ENCODE data around the gene EBI3. TPM values are rescaled to one million over a fixed set of nuclear protein-coding genes. Genes with fewer than 3 reads are reported as not detected.

EBI3 gene
- total RNA-seq, 8 experiments from 2014 or later: 0.17 to 11.9 (median 0.83) TPM; not detected in 4

DNA sequence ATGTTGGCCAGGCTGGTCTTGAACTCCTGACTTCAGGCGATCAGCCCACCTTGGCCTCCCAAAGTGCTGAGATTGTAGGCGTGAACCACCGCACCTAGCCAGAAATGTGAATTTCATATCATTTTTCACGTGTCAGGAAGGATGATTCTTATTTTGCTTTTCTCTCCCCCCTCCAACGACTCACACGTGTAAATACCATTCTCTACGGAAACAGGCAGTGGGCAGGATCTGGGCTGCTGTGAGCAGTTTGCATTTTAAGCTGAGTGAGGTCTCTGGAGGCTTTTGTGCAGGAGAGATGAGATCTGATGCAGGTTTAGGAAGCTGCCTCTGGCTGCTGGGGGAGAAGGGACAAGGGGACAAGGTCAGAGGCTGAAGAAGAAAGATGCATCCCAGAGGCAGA is 35.0 kb upstream of the EBI3 start:
- Histone ChIP-seq H3K4me3 (no peak overlapping the region), H3K4me1 (replicated peaks in 1 of 2) (no peaks in the 10 kb centered on the region), H3K27ac (no peak overlapping the region)
- no peak for ATAC-seq (replicated peaks in 6 of 8)
- 0 to 80% (median 42%) methylated on average over 1 to 6 of the region's 7 CpGs; no CpG with 5 or more reads in 3 of the 10 experiments for WGBS, 10 experiments
- in situ Hi-C loops (cut with MboI; ENCODE audit: low pct_unique_long_range_greater_than_20kb in 2 of 9, low sequenced_read_pairs in 9 of 9, unreplicated experiment in 9 of 9): no loop called here

DNA sequence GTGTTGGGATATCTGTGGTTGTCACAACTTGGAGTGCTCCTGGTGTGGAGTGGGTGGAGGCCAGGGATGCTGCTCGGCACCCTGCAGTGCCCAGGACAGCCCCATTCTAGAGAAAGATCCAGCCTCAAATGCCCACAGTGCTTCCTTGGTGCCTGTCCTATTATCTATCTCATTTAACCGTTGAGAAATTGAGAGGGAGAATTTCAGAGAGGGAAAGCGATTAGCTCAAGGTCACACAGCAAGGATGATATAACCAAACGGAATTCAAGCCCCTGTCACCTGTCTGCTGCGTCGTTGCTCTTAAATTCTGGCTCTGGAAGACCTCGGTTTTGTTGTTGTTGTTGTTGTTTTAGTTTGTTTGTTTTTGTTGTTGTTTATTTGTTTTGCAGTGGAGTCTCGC is 33.3 kb upstream of the EBI3 start:
- WGBS, 10 experiments: 20 to 100% (median 58%) methylated on average over 1 to 6 of the region's 8 CpGs; no CpG with 5 or more reads in 3 of the 10 experiments
- H3K4me3 ChIP-seq: no peak overlapping the region
- no peaks in the 10 kb centered on the region for H3K4me1 ChIP-seq (replicated peaks in 1 of 2)
- ATAC-seq (replicated peaks in 6 of 8): no peak
- no peak overlapping the region for H3K27ac ChIP-seq
- in situ Hi-C loops (cut with MboI; ENCODE audit: low pct_unique_long_range_greater_than_20kb in 2 of 9, low sequenced_read_pairs in 9 of 9, unreplicated experiment in 9 of 9): no loop called here

DNA sequence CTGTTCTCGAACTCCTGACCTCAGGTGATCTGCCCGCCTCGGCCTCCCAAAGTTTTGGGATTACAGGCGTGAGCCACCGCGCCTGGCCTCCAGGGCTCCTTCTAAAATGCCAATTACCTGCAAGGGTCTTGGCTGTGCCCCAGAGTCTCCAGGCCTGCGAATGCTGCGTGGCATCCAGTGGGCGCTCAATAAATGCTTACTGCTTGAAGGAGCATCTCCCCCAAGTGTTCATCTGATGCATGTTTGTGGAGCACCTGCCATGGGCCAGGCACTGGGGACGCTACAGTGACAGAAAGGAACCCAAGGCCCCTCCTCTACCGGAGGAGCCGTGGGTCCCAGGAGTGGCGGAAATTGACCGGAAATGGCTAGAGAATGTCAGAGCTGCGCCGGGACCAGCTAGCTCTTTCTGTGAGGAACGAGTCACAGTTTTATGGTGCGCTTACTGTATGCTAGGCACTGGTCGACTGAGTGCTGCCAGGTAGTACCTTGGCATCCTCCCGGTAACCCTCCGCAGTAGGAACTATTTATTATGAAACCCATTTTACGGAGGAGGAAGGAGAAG is 32.7 kb upstream of the EBI3 start:
- Histone ChIP-seq H3K27ac (no peak overlapping the region), H3K4me3 (no peak overlapping the region), H3K4me1 (replicated peaks in 1 of 2) (no peaks in the 10 kb centered on the region)
- 67 to 100% (median 86%) methylated on average over 1 to 14 of the region's 22 CpGs; no CpG with 5 or more reads in 1 of the 10 experiments for WGBS, 10 experiments
- in situ Hi-C loops (cut with MboI; ENCODE audit: low pct_unique_long_range_greater_than_20kb in 2 of 9, low sequenced_read_pairs in 9 of 9, unreplicated experiment in 9 of 9): no loop called here
- ATAC-seq (replicated peaks in 6 of 8): no peak

DNA sequence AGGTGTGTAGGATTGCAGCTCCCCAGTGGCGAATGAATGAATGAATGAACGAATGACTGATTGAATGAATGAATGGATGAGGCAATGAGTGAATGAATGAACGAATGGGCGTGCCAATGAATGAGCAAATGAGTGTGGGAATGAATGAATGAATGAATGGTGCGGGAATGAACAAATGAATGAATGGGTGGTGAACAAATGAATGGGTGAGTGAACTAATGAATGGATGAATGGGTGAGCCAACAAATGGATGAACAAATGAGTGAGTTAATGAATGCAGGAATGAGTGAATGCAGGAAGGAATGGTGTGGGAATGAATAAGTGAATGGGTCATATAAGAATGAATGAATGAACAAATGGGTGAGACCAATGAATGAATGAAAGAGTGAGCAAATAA is 32.1 kb upstream of the EBI3 start:
- no peaks in the 10 kb centered on the region for H3K4me1 ChIP-seq (replicated peaks in 1 of 2)
- 39 to 86% (median 62%) methylated on average over 3 to 5 of the region's 5 CpGs for WGBS, 10 experiments
- in situ Hi-C loops (cut with MboI; ENCODE audit: low pct_unique_long_range_greater_than_20kb in 2 of 9, low sequenced_read_pairs in 9 of 9, unreplicated experiment in 9 of 9): no loop called here
- H3K27ac ChIP-seq: no peak overlapping the region
- H3K4me3 ChIP-seq: no peak overlapping the region
- no peak for ATAC-seq (replicated peaks in 6 of 8)

DNA sequence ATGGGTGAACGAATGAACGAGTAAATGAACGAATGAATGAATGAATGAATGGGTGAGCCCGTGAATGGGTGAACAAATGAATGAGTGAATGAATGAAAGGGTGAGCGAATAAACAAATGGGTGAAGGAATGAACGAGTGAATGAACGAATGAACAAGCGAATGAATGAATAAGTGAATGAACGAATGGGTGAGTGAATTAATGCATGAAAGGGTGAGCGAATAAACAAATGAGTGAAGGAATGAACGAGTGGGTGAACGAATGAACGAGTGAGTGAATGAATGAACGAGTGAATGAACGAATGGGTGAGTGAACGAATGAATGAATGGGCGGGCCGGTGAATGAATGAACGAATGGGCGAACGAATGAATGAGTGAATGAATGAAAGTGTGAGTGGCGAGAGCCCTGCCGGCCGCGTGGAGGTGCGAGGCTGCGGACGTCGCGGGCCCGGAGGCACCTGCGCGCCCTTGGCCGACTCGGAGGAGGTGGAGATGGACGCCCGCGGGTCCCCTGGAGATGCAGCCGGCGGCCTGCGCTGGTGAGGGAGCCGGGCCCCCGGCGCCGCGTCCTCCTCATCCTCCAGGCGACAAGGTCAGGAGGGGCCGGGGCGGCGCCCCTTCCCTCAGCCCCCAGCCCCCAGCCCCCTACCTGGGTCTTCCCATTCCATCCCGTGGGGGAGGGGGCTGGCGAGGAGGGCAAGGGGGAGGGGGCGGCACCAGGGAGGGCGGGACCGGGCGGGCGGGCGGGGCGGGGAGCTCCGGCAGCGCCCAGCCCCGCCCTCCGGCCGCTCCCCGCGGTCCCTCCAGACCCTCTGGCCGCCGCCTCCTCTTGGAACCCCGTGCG is 31.5 kb upstream of the EBI3 start:
- WGBS, 10 experiments: 22 to 48% (median 31%) methylated on average over 19 to 35 of the region's 70 CpGs
- peak in 6 of 8 experiments; percentile 30 to 73 (median 68) for ATAC-seq (replicated peaks in 6 of 8)
- no peaks in the 10 kb centered on the region for H3K4me1 ChIP-seq (replicated peaks in 1 of 2)
- in situ Hi-C loops (cut with MboI; ENCODE audit: low pct_unique_long_range_greater_than_20kb in 2 of 9, low sequenced_read_pairs in 9 of 9, unreplicated experiment in 9 of 9): no loop called here
- H3K4me3 ChIP-seq: peak overlapping the region; percentile 9 to 42 (median 18)
- no peak overlapping the region for H3K27ac ChIP-seq

DNA sequence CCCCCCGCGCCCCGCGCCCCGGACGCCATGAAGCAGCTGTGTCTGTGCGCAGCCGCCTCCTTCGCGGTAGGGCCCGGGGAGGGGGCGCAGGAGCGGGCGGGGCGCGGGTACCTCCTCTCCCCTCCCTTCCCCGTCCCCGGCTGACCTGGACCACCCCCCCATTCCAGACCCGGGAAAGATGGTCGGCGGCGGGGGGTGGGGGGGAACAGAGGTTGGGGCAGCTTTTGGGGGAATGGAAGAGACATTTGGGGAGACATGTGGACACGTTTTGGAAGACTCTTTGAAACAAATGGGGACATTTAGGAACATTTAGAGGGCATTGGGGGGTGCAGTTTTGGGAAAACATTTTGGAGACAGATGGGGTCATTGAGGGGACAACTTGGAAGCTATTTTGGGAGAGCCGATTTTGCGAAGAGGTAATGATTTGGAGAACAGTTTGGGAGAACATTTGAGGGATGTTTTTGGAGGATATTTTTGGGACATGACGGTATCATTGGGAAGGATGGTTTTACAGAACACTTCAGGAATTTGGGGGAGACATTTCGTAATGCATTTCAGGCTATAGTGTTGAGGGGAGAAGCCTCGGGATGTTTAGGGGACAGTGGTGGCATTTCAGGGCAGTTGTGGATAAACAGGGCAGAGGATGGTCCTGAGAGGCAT is 30.7 kb upstream of the EBI3 start:
- 0 to 75% (median 28%) methylated on average over 2 to 6 of the region's 28 CpGs; no CpG with 5 or more reads in 2 of the 10 experiments for WGBS, 10 experiments
- H3K27ac ChIP-seq: no peak overlapping the region
- H3K4me1 ChIP-seq (replicated peaks in 1 of 2): no peaks in the 10 kb centered on the region
- in situ Hi-C loops (cut with MboI; ENCODE audit: low pct_unique_long_range_greater_than_20kb in 2 of 9, low sequenced_read_pairs in 9 of 9, unreplicated experiment in 9 of 9): no loop called here
- peak overlapping the region; percentile 9 to 42 (median 18) for H3K4me3 ChIP-seq
- ATAC-seq (replicated peaks in 6 of 8): peak in 2 of 8 experiments; percentile 67 to 71

DNA sequence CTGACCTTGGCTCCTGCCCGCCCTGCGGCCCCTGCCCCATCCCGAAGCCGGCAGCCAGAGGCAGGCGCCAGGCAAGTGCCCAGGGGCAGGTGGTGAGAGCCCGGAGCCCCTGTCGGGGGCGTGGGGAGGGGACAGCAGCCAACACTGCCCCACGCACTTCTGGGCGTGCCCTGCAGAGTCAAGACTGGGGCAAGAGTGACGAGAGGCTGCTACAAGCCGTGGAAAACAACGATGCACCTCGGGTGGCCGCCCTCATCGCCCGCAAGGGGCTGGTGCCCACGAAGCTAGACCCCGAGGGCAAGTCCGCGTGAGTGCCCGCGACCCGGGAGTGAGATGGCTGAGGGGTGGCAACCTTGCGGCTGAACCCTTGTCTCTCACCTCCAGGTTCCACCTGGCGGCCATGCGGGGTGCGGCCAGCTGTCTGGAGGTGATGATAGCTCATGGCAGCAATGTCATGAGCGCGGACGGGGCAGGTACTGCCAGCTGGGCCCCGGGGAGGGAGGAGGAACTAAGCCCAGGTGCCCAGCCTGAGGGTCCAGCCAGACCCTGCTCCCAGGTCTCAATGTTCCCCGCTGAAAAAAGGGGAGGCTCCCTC is 29.5 kb upstream of the EBI3 start:
- in situ Hi-C loops (cut with MboI; ENCODE audit: low pct_unique_long_range_greater_than_20kb in 2 of 9, low sequenced_read_pairs in 9 of 9, unreplicated experiment in 9 of 9): loop anchor here in 2 of 9 experiments (25.0 kb wide), 1 partner anchor 537 kb away; no protein-coding TSS in a partner anchor
- Histone ChIP-seq H3K27ac (no peak overlapping the region), H3K4me1 (replicated peaks in 1 of 2) (no peaks in the 10 kb centered on the region), H3K4me3 (no peak overlapping the region)
- ATAC-seq (replicated peaks in 6 of 8): peak in 1 of 8 experiments; percentile 13
- 20 to 80% (median 50%) methylated on average over 1 of the region's 33 CpGs; no CpG with 5 or more reads in 6 of the 10 experiments for WGBS, 10 experiments

DNA sequence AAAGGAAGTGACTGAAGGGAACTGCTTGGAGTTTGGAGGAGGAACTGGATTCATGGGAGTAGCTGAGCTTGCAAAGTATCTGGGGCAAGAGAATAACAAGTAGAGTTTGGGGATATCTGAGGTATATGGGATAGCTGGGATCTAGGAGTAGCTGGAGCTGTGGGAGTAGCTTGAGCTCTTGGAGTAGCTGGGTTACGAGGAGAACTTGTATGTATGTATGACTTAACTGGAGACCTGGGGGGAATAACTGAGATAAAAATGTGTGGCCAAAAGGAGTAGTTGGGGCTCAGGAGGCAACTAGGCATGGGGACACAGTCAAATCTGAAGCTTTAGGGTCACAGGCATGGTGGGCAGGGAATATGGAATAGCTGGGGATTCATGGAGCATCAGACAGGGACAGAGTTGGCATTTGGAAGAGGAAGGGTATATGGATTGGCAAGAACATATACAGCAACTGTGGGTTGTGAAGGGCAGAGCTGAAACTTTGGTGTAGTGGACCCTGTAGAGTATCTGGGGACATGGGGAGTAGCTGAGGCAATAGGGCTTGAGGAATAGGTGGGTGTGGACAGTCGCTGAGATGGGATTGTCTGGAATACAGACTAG is 28.3 kb upstream of the EBI3 start:
- no peaks in the 10 kb centered on the region for H3K4me1 ChIP-seq (replicated peaks in 1 of 2)
- no peak for ATAC-seq (replicated peaks in 6 of 8)
- WGBS, 10 experiments: 33 to 90% (median 50%) methylated on average over 1 to 2 of the region's 2 CpGs; no CpG with 5 or more reads in 3 of the 10 experiments
- no peak overlapping the region for H3K27ac ChIP-seq
- no peak overlapping the region for H3K4me3 ChIP-seq
- in situ Hi-C loops (cut with MboI; ENCODE audit: low pct_unique_long_range_greater_than_20kb in 2 of 9, low sequenced_read_pairs in 9 of 9, unreplicated experiment in 9 of 9): loop anchor here in 2 of 9 experiments (25.0 kb wide), 1 partner anchor 539 kb away; no protein-coding TSS in a partner anchor

DNA sequence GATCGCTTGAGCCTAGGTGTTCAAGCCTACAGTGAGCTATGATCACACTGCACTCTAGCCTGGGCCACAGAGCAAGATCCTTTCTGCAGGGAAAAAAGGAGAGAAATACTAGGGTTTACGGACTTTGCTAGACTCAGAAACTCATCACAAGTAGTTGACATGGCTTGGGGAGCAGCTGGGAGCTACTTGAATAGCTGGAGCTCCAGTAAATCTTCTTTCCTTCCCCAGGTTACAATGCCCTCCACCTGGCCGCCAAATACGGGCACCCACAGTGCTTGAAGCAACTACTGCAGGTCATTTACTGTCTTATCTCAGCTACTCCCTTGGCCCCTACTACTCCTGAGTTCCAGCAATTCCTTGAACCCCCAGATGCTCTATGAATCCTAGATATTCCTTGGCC is 27.5 kb upstream of the EBI3 start:
- in situ Hi-C loops (cut with MboI; ENCODE audit: low pct_unique_long_range_greater_than_20kb in 2 of 9, low sequenced_read_pairs in 9 of 9, unreplicated experiment in 9 of 9): loop anchor here in 2 of 9 experiments (25.0 kb wide), 1 partner anchor 539 kb away; no protein-coding TSS in a partner anchor
- H3K4me3 ChIP-seq: no peak overlapping the region
- no peak for ATAC-seq (replicated peaks in 6 of 8)
- no peaks in the 10 kb centered on the region for H3K4me1 ChIP-seq (replicated peaks in 1 of 2)
- WGBS, 10 experiments: 50 to 100% (median 67%) methylated on average over 1 to 3 of the region's 4 CpGs; no CpG with 5 or more reads in 5 of the 10 experiments
- no peak overlapping the region for H3K27ac ChIP-seq

DNA sequence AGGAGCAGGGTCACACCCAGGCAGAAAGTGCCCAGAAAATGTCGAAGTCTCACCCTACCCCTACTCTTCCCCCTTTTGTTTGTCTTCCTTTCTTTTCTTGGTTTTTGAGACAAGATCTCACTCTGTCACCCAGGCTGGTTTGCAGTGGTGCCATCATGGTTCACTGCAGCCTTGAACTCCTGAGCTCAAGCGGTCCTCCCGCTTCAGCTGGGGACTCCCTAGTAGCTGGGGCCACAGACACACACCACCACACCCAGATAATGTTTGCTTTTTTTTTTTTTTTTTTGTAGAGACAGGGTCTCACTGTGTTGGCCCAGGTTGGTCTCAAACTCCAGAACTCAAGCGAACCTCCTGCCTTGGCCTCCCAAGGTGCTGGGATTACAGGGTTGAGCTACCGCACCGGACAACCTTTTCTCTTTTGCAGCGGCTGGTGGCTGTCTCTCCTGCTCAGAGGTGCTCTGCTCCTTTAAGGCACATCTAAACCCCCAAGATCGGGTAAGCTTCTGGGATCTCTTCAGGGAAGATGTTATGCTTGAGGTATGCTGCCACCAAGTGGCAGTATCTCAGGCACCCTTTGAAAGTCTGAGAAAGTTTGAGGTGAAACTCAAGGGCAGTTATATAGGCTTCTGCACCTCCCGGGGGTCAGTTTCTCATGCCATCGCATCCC is 22.4 kb upstream of the EBI3 start:
- in situ Hi-C loops (cut with MboI; ENCODE audit: low pct_unique_long_range_greater_than_20kb in 2 of 9, low sequenced_read_pairs in 9 of 9, unreplicated experiment in 9 of 9): loop anchor here in 2 of 9 experiments (25.0 kb wide), 1 partner anchor 545 kb away; no protein-coding TSS in a partner anchor
- Histone ChIP-seq H3K4me1 (replicated peaks in 1 of 2) (no peaks in the 10 kb centered on the region), H3K4me3 (no peak overlapping the region), H3K27ac (no peak overlapping the region)
- peak in 3 of 8 experiments; percentile 8 to 35 (median 9) for ATAC-seq (replicated peaks in 6 of 8)
- 40 to 100% (median 80%) methylated on average over 1 to 7 of the region's 10 CpGs; no CpG with 5 or more reads in 1 of the 10 experiments for WGBS, 10 experiments

DNA sequence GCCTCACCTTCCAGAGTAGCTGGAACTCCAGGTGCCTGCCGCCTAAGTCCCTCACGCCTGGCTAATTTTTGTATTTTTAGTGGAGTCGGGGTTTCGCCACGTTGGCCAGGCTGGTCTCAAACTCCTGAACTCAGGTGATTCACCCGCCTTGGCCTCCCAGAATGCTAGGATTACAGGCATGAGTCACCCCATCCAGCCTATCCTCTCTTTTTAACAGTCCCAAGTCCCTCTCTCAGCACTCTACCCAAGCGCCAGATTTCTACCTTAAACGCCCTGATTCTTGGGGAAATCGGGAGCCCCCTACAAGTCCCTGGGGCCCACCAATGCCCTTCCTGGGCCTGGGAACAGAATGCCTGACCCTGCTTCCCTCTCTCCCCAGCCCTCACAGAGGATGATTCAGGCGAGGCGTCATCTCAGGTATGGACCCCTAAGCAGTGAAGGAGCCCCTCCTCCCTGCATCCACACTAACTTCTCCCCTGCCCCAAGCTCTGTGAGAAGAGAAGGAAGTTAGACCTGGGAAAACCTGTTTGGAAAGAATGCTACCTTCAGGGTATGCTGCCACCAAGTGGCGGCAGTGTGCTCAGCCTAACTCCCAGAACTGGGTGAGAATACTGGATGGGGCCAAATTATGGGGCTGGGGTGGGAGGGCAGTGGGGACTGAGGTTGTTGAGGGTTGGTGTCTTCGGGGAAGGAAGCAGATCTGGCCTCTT is 20.8 kb upstream of the EBI3 start:
- in situ Hi-C loops (cut with MboI; ENCODE audit: low pct_unique_long_range_greater_than_20kb in 2 of 9, low sequenced_read_pairs in 9 of 9, unreplicated experiment in 9 of 9): loop anchor here in 2 of 9 experiments (25.0 kb wide), 1 partner anchor 546 kb away; no protein-coding TSS in a partner anchor
- peak in 2 of 8 experiments; percentile 15 to 25 for ATAC-seq (replicated peaks in 6 of 8)
- Histone ChIP-seq H3K4me3 (no peak overlapping the region), H3K4me1 (replicated peaks in 1 of 2) (no peaks in the 10 kb centered on the region), H3K27ac (no peak overlapping the region)
- WGBS, 10 experiments: 25 to 87% (median 69%) methylated on average over 1 to 10 of the region's 13 CpGs; no CpG with 5 or more reads in 4 of the 10 experiments

Measured in motor neuron (in vitro differentiated cells).